Activated CD8-positive, alpha-beta T cell treated with anti-CD3 and anti-CD28 coated beads for 36 hours (primary cell): ENCODE results near the gene NOTCH2. TPM values are rescaled to one million over a fixed set of nuclear protein-coding genes. Genes with fewer than 3 reads are reported as not detected.

Source experiments
- ATAC-seq: fragments of 200-7000 bp; cut with Tn5 transposase; one replicate; pipeline ENCODE4 v1.10.0; 2021; ENCODE audit warnings: mild to moderate bottlenecking, moderate library complexity
- CTCF ChIA-PET: fragments of 350-600 bp; sonication (Branson Sonifier 250); formaldehyde crosslinking; loops from one replicate; lab custom pipeline; 2021; ENCODE audit warnings: antibody characterized with exemption; lab: Charles Lee
- POLR2A ChIA-PET: fragments of 350-600 bp; sonication (Branson Sonifier 250); formaldehyde crosslinking; loops from one replicate; lab custom pipeline; 2021; ENCODE audit warnings: antibody characterized with exemption; lab: Charles Lee
- DNase-seq: peaks from one replicate; pipeline ENCODE4 v3.0.0-alpha.2; 2020
- H3K27ac Mint-ChIP-seq: one replicate; pipeline ENCODE4 v1.8.0; 2021; ENCODE audit warnings: mild to moderate bottlenecking, mixed read lengths
- H3K27me3 Mint-ChIP-seq: one replicate; pipeline ENCODE4 v1.8.0; 2021; ENCODE audit warnings: mixed read lengths
- H3K36me3 Mint-ChIP-seq: one replicate; pipeline ENCODE4 v1.8.0; 2021; ENCODE audit warnings: low read depth, mixed read lengths
- H3K4me1 Mint-ChIP-seq: one replicate; pipeline ENCODE4 v1.8.0; 2021; ENCODE audit warnings: low read depth, mixed read lengths
- H3K4me3 Mint-ChIP-seq: one replicate; pipeline ENCODE4 v1.8.0; 2021; ENCODE audit warnings: mild to moderate bottlenecking, moderate library complexity, mixed read lengths
- H3K9me3 Mint-ChIP-seq: one replicate; pipeline ENCODE4 v1.8.0; 2021; ENCODE audit warnings: mixed read lengths
- intact Hi-C: fragments of 100-400 bp; cut with micrococcal nuclease; formaldehyde crosslinking; loops from one replicate; pipeline ENCODE4 v1.10.0; 2022
- total RNA-seq, 2 experiments: library from RNA; stranded (reverse); gene quantifications; one replicate each; pipeline ENCODE4 v1.2.3, GENCODE V29; 2021
- TF ChIP-seq, protein P1 (sequence below): fragments of 200-600 bp; IDR thresholded peaks from one replicate; pipeline ENCODE4 v1.8.0; 2022; ENCODE audit warnings: antibody characterized with exemption, mild to moderate bottlenecking

Gene NOTCH2
- total RNA-seq, 2 experiments from 2014 or later, result 37.6 to 41.3 TPM

DNA sequence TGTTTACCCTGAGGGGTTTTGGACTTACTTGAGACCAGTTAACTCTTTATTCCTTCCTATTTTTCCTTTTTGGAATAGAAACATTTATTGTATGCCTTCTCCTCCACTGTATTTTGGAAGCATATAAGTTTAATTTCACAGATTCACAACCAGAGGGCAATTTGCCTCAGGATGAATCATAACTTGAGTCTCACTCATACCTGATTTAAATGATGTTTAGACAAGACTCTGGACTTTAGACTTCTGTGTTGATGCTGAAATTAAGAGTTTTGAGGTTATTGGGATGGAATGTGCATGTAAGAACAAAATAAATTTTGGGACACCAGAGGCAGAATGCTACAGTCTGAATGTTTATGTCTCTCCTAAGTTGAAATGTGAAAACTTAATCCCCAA, 166.0 kb downstream of the NOTCH2 start:
- CTCF ChIA-PET, result interaction anchor here (1.2 kb wide), 1 partner anchor 32 kb away, joined by 3 read pairs; no protein-coding TSS in a partner anchor
- Mint-ChIP-seq H3K4me1 (no peaks in the 10 kb centered on the region), H3K36me3 (no peaks in the 10 kb centered on the region), H3K4me3 (no peak overlapping the region), H3K9me3 (peaks cover 12% of the 10 kb centered on the region), H3K27me3 (peaks cover 9% of the 10 kb centered on the region), H3K27ac (no peak overlapping the region)
- DNase-seq, result no peak
- ATAC-seq, result no peak
- POLR2A ChIA-PET, result no interaction called here
- intact Hi-C loops, result no loop called here
- TF ChIP-seq, protein P1, sequence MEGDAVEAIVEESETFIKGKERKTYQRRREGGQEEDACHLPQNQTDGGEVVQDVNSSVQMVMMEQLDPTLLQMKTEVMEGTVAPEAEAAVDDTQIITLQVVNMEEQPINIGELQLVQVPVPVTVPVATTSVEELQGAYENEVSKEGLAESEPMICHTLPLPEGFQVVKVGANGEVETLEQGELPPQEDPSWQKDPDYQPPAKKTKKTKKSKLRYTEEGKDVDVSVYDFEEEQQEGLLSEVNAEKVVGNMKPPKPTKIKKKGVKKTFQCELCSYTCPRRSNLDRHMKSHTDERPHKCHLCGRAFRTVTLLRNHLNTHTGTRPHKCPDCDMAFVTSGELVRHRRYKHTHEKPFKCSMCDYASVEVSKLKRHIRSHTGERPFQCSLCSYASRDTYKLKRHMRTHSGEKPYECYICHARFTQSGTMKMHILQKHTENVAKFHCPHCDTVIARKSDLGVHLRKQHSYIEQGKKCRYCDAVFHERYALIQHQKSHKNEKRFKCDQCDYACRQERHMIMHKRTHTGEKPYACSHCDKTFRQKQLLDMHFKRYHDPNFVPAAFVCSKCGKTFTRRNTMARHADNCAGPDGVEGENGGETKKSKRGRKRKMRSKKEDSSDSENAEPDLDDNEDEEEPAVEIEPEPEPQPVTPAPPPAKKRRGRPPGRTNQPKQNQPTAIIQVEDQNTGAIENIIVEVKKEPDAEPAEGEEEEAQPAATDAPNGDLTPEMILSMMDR, result no peak

DNA sequence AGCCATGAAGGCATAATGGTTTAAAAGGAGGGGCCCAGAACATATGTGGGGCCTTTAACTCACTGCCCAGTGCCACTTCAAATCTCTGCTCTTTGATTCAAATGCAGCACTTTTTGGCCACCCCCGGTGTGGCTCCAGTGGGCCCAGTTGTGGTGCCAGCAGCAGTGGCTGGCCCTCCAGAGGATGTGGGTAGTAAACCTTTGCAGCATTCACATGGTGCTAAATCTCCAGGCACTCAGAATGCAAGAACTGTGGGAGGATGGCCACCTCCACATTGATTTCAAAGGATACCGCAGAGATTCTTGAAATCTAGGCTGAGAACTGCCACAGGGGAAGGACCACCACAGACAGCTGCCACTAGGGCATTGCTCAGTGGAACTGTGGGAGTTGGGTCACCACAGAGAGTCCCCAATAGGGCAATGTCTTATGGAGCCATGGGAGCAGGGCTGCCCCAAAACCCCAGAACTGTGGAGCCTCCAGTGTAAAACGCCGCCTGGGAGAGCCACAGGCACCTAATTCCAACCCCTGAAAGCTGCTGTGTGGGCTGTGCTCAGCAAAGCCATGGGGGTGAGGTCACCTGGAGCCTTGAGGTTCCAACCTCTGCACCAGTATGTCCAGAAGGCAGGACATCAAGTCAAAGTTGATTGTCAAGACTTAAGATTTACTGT, 166.6 kb downstream of the NOTCH2 start:
- ChIA-PET POLR2A (no interaction called here), CTCF (no interaction called here)
- no peak for DNase-seq
- H3K4me1 Mint-ChIP-seq, result no peaks in the 10 kb centered on the region
- TF ChIP-seq, protein P1, result no peak
- H3K27me3 Mint-ChIP-seq, result peaks cover 9% of the 10 kb centered on the region
- intact Hi-C loops, result no loop called here
- no peak overlapping the region for H3K4me3 Mint-ChIP-seq
- H3K9me3 Mint-ChIP-seq, result peaks cover 12% of the 10 kb centered on the region
- no peak for ATAC-seq
- no peaks in the 10 kb centered on the region for H3K36me3 Mint-ChIP-seq
- no peak overlapping the region for H3K27ac Mint-ChIP-seq

DNA sequence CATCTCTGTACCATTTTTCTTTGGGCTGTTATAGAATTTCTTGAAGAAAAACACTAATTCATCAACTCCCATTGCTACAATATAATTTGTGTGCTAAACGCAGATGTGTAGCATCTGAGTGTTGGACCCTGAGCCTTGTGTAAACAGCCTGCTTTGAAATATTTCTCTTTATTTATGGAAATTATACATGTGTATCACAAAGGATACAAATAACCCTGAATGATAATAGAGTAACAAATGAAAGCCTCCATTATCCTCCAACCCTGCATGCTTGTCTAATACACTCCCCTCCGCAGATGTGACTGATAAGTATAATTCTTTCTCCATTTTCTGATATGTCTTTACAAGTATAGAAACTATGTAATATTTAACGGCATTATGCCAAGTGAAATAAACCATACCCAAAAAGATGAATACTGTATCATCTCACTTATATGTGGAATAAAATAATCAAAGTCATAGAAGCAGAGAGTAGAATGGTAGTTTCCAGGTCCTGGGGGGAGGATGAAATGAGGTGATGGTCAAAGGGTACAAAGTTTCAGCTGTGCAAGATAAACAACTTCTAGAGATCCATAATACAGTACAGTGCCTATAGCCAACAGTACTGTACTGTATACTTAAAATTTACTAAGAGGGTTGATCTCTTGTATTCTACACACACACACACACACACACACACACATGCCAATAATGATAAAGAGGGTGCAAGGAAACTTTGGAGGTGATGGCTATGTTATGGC, 170.3 kb downstream of the NOTCH2 start:
- no peak for ATAC-seq
- intact Hi-C loops, result no loop called here
- no peaks in the 10 kb centered on the region for H3K9me3 Mint-ChIP-seq
- TF ChIP-seq, protein P1, result no peak
- ChIA-PET CTCF (interaction anchor here (1.0 kb wide), 1 partner anchor 49 kb away, joined by 3 read pairs; no protein-coding TSS in a partner anchor), POLR2A (no interaction called here)
- no peak overlapping the region for H3K4me3 Mint-ChIP-seq
- peaks cover 17% of the 10 kb centered on the region for H3K27me3 Mint-ChIP-seq
- H3K4me1 Mint-ChIP-seq, result no peaks in the 10 kb centered on the region
- H3K36me3 Mint-ChIP-seq, result no peaks in the 10 kb centered on the region
- no peak for DNase-seq
- no peak overlapping the region for H3K27ac Mint-ChIP-seq

DNA sequence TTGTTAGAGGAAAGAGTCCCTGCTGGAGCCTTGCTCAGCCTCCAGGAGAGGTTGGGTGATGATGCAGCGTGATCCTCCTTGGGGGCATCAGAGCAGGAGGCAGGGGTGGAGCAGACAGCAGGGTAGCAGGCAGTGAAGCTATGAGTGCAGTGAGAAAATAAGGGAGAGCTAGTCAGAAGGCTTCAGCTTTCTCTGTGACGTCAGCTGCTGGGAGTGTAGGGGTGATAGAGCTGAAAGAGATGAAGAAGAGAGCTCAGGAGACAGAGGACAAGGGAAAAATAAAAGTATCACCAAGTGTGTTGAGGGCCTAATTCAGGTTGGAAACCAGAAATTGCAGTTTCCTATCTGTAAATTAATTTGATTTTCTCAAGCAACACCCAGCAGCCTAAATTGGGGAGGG, 170.9 kb downstream of the NOTCH2 start:
- ATAC-seq, result no peak
- Mint-ChIP-seq H3K27ac (no peak overlapping the region), H3K9me3 (no peaks in the 10 kb centered on the region), H3K27me3 (peaks cover 16% of the 10 kb centered on the region), H3K4me1 (peaks cover 5% of the 10 kb centered on the region), H3K4me3 (no peak overlapping the region), H3K36me3 (no peaks in the 10 kb centered on the region)
- TF ChIP-seq, protein P1, result no peak
- ChIA-PET POLR2A (no interaction called here), CTCF (interaction anchor here (1.0 to 3.5 kb wide), 2 partner anchors 12 to 50 kb away, joined by 3 to 19 read pairs; no protein-coding TSS in a partner anchor)
- intact Hi-C loops, result no loop called here
- no peak for DNase-seq

DNA sequence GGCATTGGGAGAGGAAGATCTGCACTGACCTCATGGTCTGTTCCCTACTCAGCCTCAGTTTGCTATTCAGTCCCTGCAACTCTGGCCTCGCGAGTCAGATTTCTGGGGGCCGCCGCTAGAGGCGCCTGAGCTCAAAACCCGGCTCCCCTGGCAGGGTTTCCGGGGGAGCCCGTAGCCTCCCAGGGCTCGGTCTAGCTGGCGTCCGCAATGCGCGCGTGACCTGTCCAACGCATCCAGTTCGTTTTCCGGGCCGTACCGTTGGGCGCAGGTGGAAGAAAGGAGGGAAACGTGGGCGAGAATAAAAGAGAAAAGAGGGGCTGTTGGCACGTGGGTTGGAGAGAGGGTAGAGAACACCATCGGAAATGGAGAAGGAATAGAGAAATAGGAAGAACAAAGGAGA, 173.2 kb downstream of the NOTCH2 start, which contains the start of gene ADAM30:
TSS of gene ADAM30 (minus strand) at position 213 of the 400 bp plus-strand sequence. CDS start at position 34, 179 bp downstream.
- H3K4me3 Mint-ChIP-seq, result no peak within 1 kb of the TSS
- peaks cover 17% of the 10 kb centered on the region for H3K27me3 Mint-ChIP-seq
- no peaks in the 10 kb centered on the region for H3K9me3 Mint-ChIP-seq
- peaks cover 12% of the 10 kb centered on the region for H3K4me1 Mint-ChIP-seq
- intact Hi-C loops, result no loop called here
- H3K36me3 Mint-ChIP-seq, result no peaks in the 10 kb centered on the region
- ChIA-PET CTCF (interaction anchor here (1.0 to 3.5 kb wide), 3 partner anchors 9 to 26 kb away, joined by 3 to 19 read pairs (median 3); no protein-coding TSS in a partner anchor), POLR2A (no interaction called here)
- TF ChIP-seq, protein P1, result no peak
- no peak within 1 kb of the TSS for H3K27ac Mint-ChIP-seq
- DNase-seq, result no peak
- no peak for ATAC-seq
